Measurements from ENCODE around the gene STK11IP. TPM values are rescaled to one million over a fixed set of nuclear protein-coding genes. Genes with fewer than 3 reads are reported as not detected.

Gene STK11IP
- total RNA-seq, 1 experiment from 2014 or later = 40.6 TPM

GRCh38 chr2:219632760-219633105, 35.1 kb downstream of the STK11IP start:
- Histone ChIP-seq H3K36me3 (ENCODE audit: low read depth) (no peaks in the 10 kb centered on the region), H3K27me3 (ENCODE audit: insufficient read depth, low read depth) (no peaks in the 10 kb centered on the region), H3K4me3 (no peak overlapping the region), H3K27ac (no peak overlapping the region), H4K20me1 (ENCODE audit: insufficient read depth) (no peaks in the 10 kb centered on the region), H3F3A (ENCODE audit: insufficient read depth, low read depth) (no peaks in the 10 kb centered on the region), H3K79me2 (ENCODE audit: low read depth) (no peaks in the 10 kb centered on the region), H3K4me2 (no peak overlapping the region), H3K4me1 (replicated peaks; ENCODE audit: insufficient read depth) (no peaks in the 10 kb centered on the region), H3K9me2 (ENCODE audit: insufficient read depth) (no peaks in the 10 kb centered on the region), H2AFZ (no peak overlapping the region), H3K9me3 (ENCODE audit: insufficient read depth, low read depth) (no peaks in the 10 kb centered on the region)
- ChIA-PET POLR2A (ENCODE audit: unreplicated experiment) (no interaction called here), CTCF (no interaction called here)
- intact Hi-C loops (cut with micrococcal nuclease; ENCODE audit: unreplicated experiment) = no loop called here
- TF ChIP-seq CTCF (conservative IDR thresholded peaks at IDR 0.05) (no peak), EZH2 (IDR thresholded peaks at IDR 0.05; ENCODE audit: low read depth) (no peak)
- no TSS peak for BruUV-seq (replicated peaks)
- DNase-seq = no peak

GRCh38 chr2:219633276-219634065, 35.8 kb downstream of the STK11IP start:
- TF ChIP-seq EZH2 (IDR thresholded peaks at IDR 0.05; ENCODE audit: low read depth) = no peak
- TF ChIP-seq CTCF (conservative IDR thresholded peaks at IDR 0.05) = no peak
- ChIA-PET CTCF (interaction anchor here (0.5 kb wide), 1 partner anchor 54 kb away, joined by 3 read pairs; no protein-coding TSS in a partner anchor), POLR2A (ENCODE audit: unreplicated experiment) (no interaction called here)
- no peaks in the 10 kb centered on the region for H3K9me3 ChIP-seq (ENCODE audit: insufficient read depth, low read depth)
- intact Hi-C loops (cut with micrococcal nuclease; ENCODE audit: unreplicated experiment) = no loop called here
- H3K27me3 ChIP-seq (ENCODE audit: insufficient read depth, low read depth) = no peaks in the 10 kb centered on the region
- BruUV-seq (replicated peaks) = no TSS peak
- DNase-seq = no peak
- H2AFZ ChIP-seq = no peak overlapping the region
- H3K36me3 ChIP-seq (ENCODE audit: low read depth) = no peaks in the 10 kb centered on the region
- no peaks in the 10 kb centered on the region for H3K9me2 ChIP-seq (ENCODE audit: insufficient read depth)
- no peaks in the 10 kb centered on the region for H4K20me1 ChIP-seq (ENCODE audit: insufficient read depth)
- H3K27ac ChIP-seq = no peak overlapping the region
- H3K4me3 ChIP-seq = no peak overlapping the region
- no peaks in the 10 kb centered on the region for H3K4me1 ChIP-seq (replicated peaks; ENCODE audit: insufficient read depth)
- H3K79me2 ChIP-seq (ENCODE audit: low read depth) = no peaks in the 10 kb centered on the region
- H3K4me2 ChIP-seq = no peak overlapping the region
- no peaks in the 10 kb centered on the region for H3F3A ChIP-seq (ENCODE audit: insufficient read depth, low read depth)

GRCh38 chr2:219634171-219634940, 36.7 kb downstream of the STK11IP start:
- H3K36me3 ChIP-seq (ENCODE audit: low read depth) = no peaks in the 10 kb centered on the region
- no peak overlapping the region for H3K4me3 ChIP-seq
- BruUV-seq (replicated peaks) = no TSS peak
- TF ChIP-seq CTCF (conservative IDR thresholded peaks at IDR 0.05) (no peak), EZH2 (IDR thresholded peaks at IDR 0.05; ENCODE audit: low read depth) (no peak)
- ChIA-PET POLR2A (ENCODE audit: unreplicated experiment) (no interaction called here), CTCF (interaction anchor here (0.5 kb wide), 1 partner anchor 55 kb away, joined by 3 read pairs; no protein-coding TSS in a partner anchor)
- H3K79me2 ChIP-seq (ENCODE audit: low read depth) = no peaks in the 10 kb centered on the region
- no peaks in the 10 kb centered on the region for H3K4me1 ChIP-seq (replicated peaks; ENCODE audit: insufficient read depth)
- H4K20me1 ChIP-seq (ENCODE audit: insufficient read depth) = no peaks in the 10 kb centered on the region
- no peak overlapping the region for H3K4me2 ChIP-seq
- H3K9me2 ChIP-seq (ENCODE audit: insufficient read depth) = no peaks in the 10 kb centered on the region
- H3K27ac ChIP-seq = no peak overlapping the region
- no peak overlapping the region for H2AFZ ChIP-seq
- H3K9me3 ChIP-seq (ENCODE audit: insufficient read depth, low read depth) = no peaks in the 10 kb centered on the region
- H3K27me3 ChIP-seq (ENCODE audit: insufficient read depth, low read depth) = no peaks in the 10 kb centered on the region
- no peaks in the 10 kb centered on the region for H3F3A ChIP-seq (ENCODE audit: insufficient read depth, low read depth)
- no peak for DNase-seq
- intact Hi-C loops (cut with micrococcal nuclease; ENCODE audit: unreplicated experiment) = no loop called here

All from PC-9 (cell line).